HCT116 (cell line): ENCODE measurements around the gene PLS3. TPM values are rescaled to one million over a fixed set of nuclear protein-coding genes. Genes with fewer than 3 reads are reported as not detected.

Experiments used
- ATAC-seq: fragments of 200-7000 bp; cut with Tn5 transposase; 2 replicates; pipeline ENCODE4 v1.9.1; 2020; ENCODE audit warnings: mild to moderate bottlenecking, moderate library complexity
- BruUV-seq: library from RNA; stranded (reverse); fragments of 400-500 nt; replicated peaks from 2 replicates; lab custom pipeline; 2021; lab: Mats Ljungman, UMichigan
- CTCF ChIA-PET: fragments of 300-600 bp; sonication (Branson Sonifier 250); formaldehyde crosslinking; loops from one replicate; lab custom pipeline; 2021; ENCODE audit warnings: antibody characterized with exemption; lab: Charles Lee
- POLR2A ChIA-PET: fragments of 300-600, 350-600 bp; sonication (Branson Sonifier 250); formaldehyde crosslinking; loops from one replicate; lab custom pipeline; 2021; ENCODE audit warnings: antibody characterized with exemption; lab: Charles Lee
- RAD21 ChIA-PET, 2 experiments: fragments of 300-600 bp; sonication (Branson Sonifier 250); formaldehyde crosslinking; loops; one replicate each; lab custom pipeline; 2023; ENCODE audit warnings: low total read pairs in 2 of 2; ENCODE audit not compliant: uncharacterized antibody in 2 of 2, unreplicated experiment in 2 of 2, low non-redundant PET in 1 of 2; lab: Charles Lee
- DNase-seq: peaks from one replicate; pipeline ENCODE4 v3.0.0-alpha.2; 2010; ENCODE audit warnings: low read depth, low spot score
- H2AFZ ChIP-seq: fragments of 200-600 bp; shearing (Covaris generic), sonication (generic); 2 replicates; pipeline ENCODE4 v1.6.1; 2017; ENCODE audit warnings: low read depth, mixed run types, mixed read lengths, antibody characterized with exemption, low read length; ENCODE audit not compliant: poor library complexity, severe bottlenecking
- H3K27ac ChIP-seq: 2 replicates; pipeline ENCODE4 v1.5.1; 2012; ENCODE audit warnings: low read depth, low read length
- H3K27me3 ChIP-seq: fragments of 200-600 bp; sonication (generic); 2 replicates; pipeline ENCODE4 v1.6.1; 2016; ENCODE audit warnings: mixed run types, low read length, mixed read lengths; ENCODE audit not compliant: insufficient read depth
- H3K36me3 ChIP-seq, 2 experiments: fragments of 200-500 bp in 1 of 2; fragments of 200-600 bp in 1 of 2; sonication (Bioruptor generic) in 1 of 2; sonication (generic) in 1 of 2; 2 replicates each; pipeline versions ENCODE4 v1.5.1 to v1.6.1; 2014 to 2016; ENCODE audit warnings: low read length in 2 of 2, inconsistent platforms in 1 of 2, mixed read lengths in 1 of 2, mixed run types in 1 of 2; ENCODE audit not compliant: insufficient read depth in 2 of 2, control insufficient read depth in 1 of 2
- H3K4me1 ChIP-seq, 2 experiments: fragments of 200-600 bp in 1 of 2; sonication (generic) in 1 of 2; 2 replicates each; pipeline versions ENCODE4 v1.5.1 to v1.6.1; 2012 to 2017; ENCODE audit warnings: low read length in 2 of 2, inconsistent platforms in 1 of 2, mild to moderate bottlenecking in 1 of 2, mixed read lengths in 1 of 2, mixed run types in 1 of 2, moderate library complexity in 1 of 2; ENCODE audit not compliant: insufficient read depth in 2 of 2, control insufficient read depth in 1 of 2
- H3K4me2 ChIP-seq: fragments of 200-600 bp; sonication (generic); 2 replicates; pipeline ENCODE4 v1.6.1; 2017; ENCODE audit warnings: mixed run types, low read length, mixed read lengths
- H3K4me3 ChIP-seq, 2 experiments: fragments of 200-600 bp in 1 of 2; sonication (generic) in 1 of 2; replicated peaks in 1 of 2; 2 replicates each; pipeline ENCODE4 v1.5.1; 2011 to 2016; ENCODE audit warnings: low read length in 2 of 2, control low read depth in 1 of 2, low read depth in 1 of 2, mild to moderate bottlenecking in 1 of 2, mixed read lengths in 1 of 2, mixed run types in 1 of 2
- H3K79me2 ChIP-seq: fragments of 200-600 bp; sonication (generic); 2 replicates; pipeline ENCODE4 v1.6.1; 2017; ENCODE audit warnings: mild to moderate bottlenecking, mixed run types, low read length, moderate library complexity, mixed read lengths; ENCODE audit not compliant: insufficient read depth
- H3K9ac ChIP-seq: fragments of 200-600 bp; sonication (generic); 2 replicates; pipeline ENCODE4 v1.6.1; 2016; ENCODE audit warnings: low read length, mixed read lengths
- H3K9me2 ChIP-seq: fragments of 200-600 bp; sonication (generic), shearing (Covaris generic); 2 replicates; pipeline ENCODE4 v1.6.1; 2017; ENCODE audit warnings: mixed run types, mild to moderate bottlenecking, moderate library complexity; ENCODE audit not compliant: insufficient read depth
- H3K9me3 ChIP-seq, 2 experiments: fragments of 200-500 bp in 1 of 2; fragments of 200-600 bp in 1 of 2; sonication (Bioruptor generic) in 1 of 2; sonication (generic) in 1 of 2; 2 replicates each; pipeline ENCODE4 v1.6.1; 2014 to 2017; ENCODE audit warnings: low read length in 2 of 2, mixed read lengths in 2 of 2, inconsistent platforms in 1 of 2, low read depth in 1 of 2, mild to moderate bottlenecking in 1 of 2, mixed run types in 1 of 2, moderate library complexity in 1 of 2; ENCODE audit not compliant: control insufficient read depth in 1 of 2, insufficient read depth in 1 of 2
- H4K20me1 ChIP-seq: fragments of 200-600 bp; sonication (generic), shearing (Covaris generic); 2 replicates; pipeline ENCODE4 v1.6.1; 2017; ENCODE audit warnings: mixed run types, mild to moderate bottlenecking, moderate library complexity; ENCODE audit not compliant: insufficient read depth
- CEBPB ChIP-seq: IDR thresholded peaks from 2 replicates; pipeline ENCODE4 v1.6.1; 2012; ENCODE audit warnings: low read depth
- CTCF ChIP-seq, 3 experiments: fragments of 200-600 bp in 1 of 3; sonication (generic) in 1 of 3; IDR thresholded peaks in 2 of 3; conservative IDR thresholded peaks in 1 of 3; 2 replicates each; pipeline ENCODE4 v1.5.1; 2012 to 2017; ENCODE audit warnings: low read depth in 2 of 3, low read length in 2 of 3, antibody characterized with exemption in 1 of 3, borderline replicate concordance in 1 of 3, control low read depth in 1 of 3, mild to moderate bottlenecking in 1 of 3, mixed read lengths in 1 of 3, mixed run types in 1 of 3, moderate library complexity in 1 of 3; ENCODE audit not compliant: insufficient read depth in 1 of 3
- EGR1 ChIP-seq: IDR thresholded peaks from 2 replicates; pipeline ENCODE4 v1.6.1; 2012; ENCODE audit warnings: low read depth
- EZH2 ChIP-seq: fragments of 200-600 bp; sonication (generic); IDR thresholded peaks from 2 replicates; pipeline ENCODE4 v1.6.1; 2017; ENCODE audit warnings: antibody characterized with exemption, mixed run types
- JUND ChIP-seq: IDR thresholded peaks from 2 replicates; pipeline ENCODE4 v1.6.1; 2012
- POLR2AphosphoS5 ChIP-seq: IDR thresholded peaks from 2 replicates; pipeline ENCODE4 v1.6.1; 2011; ENCODE audit warnings: mild to moderate bottlenecking, low read depth, low read length, moderate library complexity
- RAD21 ChIP-seq: IDR thresholded peaks from 2 replicates; pipeline ENCODE4 v1.6.1; 2012; ENCODE audit warnings: low read depth, mild to moderate bottlenecking
- REST ChIP-seq: IDR thresholded peaks from 2 replicates; pipeline ENCODE4 v1.6.1; 2012; ENCODE audit warnings: low read depth
- SIN3A ChIP-seq: IDR thresholded peaks from 2 replicates; pipeline ENCODE4 v1.6.1; 2012; ENCODE audit warnings: low read depth
- SRF ChIP-seq: IDR thresholded peaks from 2 replicates; pipeline ENCODE4 v1.6.1; 2012; ENCODE audit warnings: low read depth
- TCF7L2 ChIP-seq: IDR thresholded peaks from 2 replicates; pipeline ENCODE4 v1.7.0; 2011; ENCODE audit warnings: borderline replicate concordance, inconsistent platforms; ENCODE audit not compliant: insufficient read depth, insufficient read length; ENCODE audit errors: extremely low read depth
- YY1 ChIP-seq: IDR thresholded peaks from 2 replicates; pipeline ENCODE4 v1.6.1; 2011; ENCODE audit warnings: low read length, low read depth, moderate library complexity, mild to moderate bottlenecking; ENCODE audit not compliant: insufficient replicate concordance; ENCODE audit errors: extremely low read depth
- ZBTB33 ChIP-seq: IDR thresholded peaks from 2 replicates; pipeline ENCODE4 v1.6.1; 2011; ENCODE audit warnings: mild to moderate bottlenecking, low read length, moderate library complexity; ENCODE audit not compliant: insufficient replicate concordance; ENCODE audit errors: extremely low read depth
- ZFX ChIP-seq: fragments of 450-650 bp; IDR thresholded peaks from 2 replicates; pipeline ENCODE4 v1.6.1; 2017
- intact Hi-C: fragments of 100-400 bp; cut with micrococcal nuclease; formaldehyde crosslinking; loops from 2 replicates; pipeline ENCODE4 v1.10.0; 2022
- total RNA-seq: library from RNA; stranded (reverse); gene quantifications from one replicate; pipeline ENCODE4 v1.2.1, GENCODE V29; 2021; ENCODE audit not compliant: unreplicated experiment

The PLS3 gene
- total RNA-seq, 1 experiment from 2014 or later: 50.8 TPM

GRCh38 chrX:115579327-115579726 is 18.4 kb downstream of the PLS3 start:
- Histone ChIP-seq H3K4me1 (no peaks in the 10 kb centered on the region), H3K79me2 (peaks cover 32% of the 10 kb centered on the region), H3K27me3 (no peaks in the 10 kb centered on the region), H3K4me3 (no peak overlapping the region), H4K20me1 (no peaks in the 10 kb centered on the region), H3K36me3 (no peaks in the 10 kb centered on the region; a peak in 1 of 4 replicates), H3K9ac (no peak overlapping the region), H3K4me2 (no peak overlapping the region), H3K9me3 (no peaks in the 10 kb centered on the region), H3K27ac (no peak overlapping the region), H2AFZ (no peak overlapping the region), H3K9me2 (no peaks in the 10 kb centered on the region)
- ATAC-seq (no peak), DNase-seq (no peak)
- TF ChIP-seq EGR1 (no peak), ZBTB33 (no peak), JUND (no peak), CEBPB (no peak), SRF (no peak), TCF7L2 (no peak), SIN3A (no peak), CTCF (IDR thresholded peaks at IDR 0.05 in 2 of 3, conservative IDR thresholded peaks at IDR 0.05 in 1 of 3; ENCODE audit: borderline replicate concordance in 1 of 3, insufficient read depth in 1 of 3, low read depth in 2 of 3, low read length in 2 of 3) (no peak), REST (no peak), POLR2AphosphoS5 (no peak), ZFX (no peak), EZH2 (no peak), RAD21 (no peak), YY1 (no peak)
- POLR2A ChIA-PET: no interaction called here
- BruUV-seq: no TSS peak
- RAD21 ChIA-PET: no interaction called here
- CTCF ChIA-PET: no interaction called here
- intact Hi-C loops: no loop called here
